GM18951 (cell line): ENCODE data around the gene EPB41L4A.

Experiments
- POLR2A ChIP-seq: IDR thresholded peaks from 4 replicates; pipeline ENCODE4 v1.6.1; 2011; ENCODE audit warnings: mild to moderate bottlenecking; ENCODE audit not compliant: insufficient read length, insufficient read depth; ENCODE audit errors: extremely low read depth
- in situ Hi-C: fragments of 300-500 bp; cut with MboI; formaldehyde crosslinking; loops from one replicate; pipeline ENCODE4 v1.12.0; 2022; ENCODE audit warnings: low sequenced_read_pairs, mixed read lengths, inconsistent platforms; ENCODE audit not compliant: unreplicated experiment

Gene EPB41L4A

DNA sequence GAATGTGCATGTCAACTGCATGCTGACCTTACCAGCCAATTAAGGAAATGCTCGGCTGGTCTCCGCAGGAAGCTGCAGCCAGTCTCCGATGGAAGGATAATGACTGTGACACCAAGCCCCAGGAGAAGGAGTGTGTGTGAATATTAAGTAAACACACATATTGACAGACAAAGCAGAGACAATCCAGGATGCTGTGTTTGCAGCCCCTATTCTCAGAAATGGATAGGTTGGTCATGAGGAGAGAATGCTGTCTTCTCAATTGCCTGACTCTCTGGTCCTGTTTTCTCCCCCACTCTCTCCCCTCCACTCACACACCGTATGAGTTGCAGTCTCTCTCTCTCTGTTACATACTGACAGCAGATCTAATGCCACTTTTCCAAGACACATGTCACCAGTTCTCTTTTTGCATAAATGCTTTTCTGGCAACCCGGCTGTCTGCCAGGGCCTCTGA, 85.7 kb downstream of the EPB41L4A start:
- no peak for TF ChIP-seq POLR2A
- in situ Hi-C loops = no loop called here

DNA sequence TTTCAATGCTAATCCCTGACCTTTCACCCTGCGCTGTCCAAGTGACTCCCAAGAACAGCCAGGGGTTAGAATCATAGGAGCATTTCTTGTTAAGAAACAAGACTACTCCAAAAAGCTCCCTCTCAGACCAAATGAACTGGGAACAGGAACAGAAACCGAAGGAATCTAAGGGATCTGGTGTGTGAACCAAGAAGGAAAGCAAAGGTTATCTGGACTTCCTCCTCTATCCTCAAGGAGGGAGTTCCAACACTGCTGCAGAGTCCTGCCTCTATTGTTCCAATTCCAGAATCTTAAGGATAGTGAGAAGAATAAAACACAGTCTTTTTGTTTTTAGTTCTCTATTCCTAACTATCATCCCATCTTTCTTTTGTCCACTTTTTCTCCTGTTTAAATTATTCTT, 87.2 kb downstream of the EPB41L4A start:
- in situ Hi-C loops = no loop called here
- no peak for TF ChIP-seq POLR2A

DNA sequence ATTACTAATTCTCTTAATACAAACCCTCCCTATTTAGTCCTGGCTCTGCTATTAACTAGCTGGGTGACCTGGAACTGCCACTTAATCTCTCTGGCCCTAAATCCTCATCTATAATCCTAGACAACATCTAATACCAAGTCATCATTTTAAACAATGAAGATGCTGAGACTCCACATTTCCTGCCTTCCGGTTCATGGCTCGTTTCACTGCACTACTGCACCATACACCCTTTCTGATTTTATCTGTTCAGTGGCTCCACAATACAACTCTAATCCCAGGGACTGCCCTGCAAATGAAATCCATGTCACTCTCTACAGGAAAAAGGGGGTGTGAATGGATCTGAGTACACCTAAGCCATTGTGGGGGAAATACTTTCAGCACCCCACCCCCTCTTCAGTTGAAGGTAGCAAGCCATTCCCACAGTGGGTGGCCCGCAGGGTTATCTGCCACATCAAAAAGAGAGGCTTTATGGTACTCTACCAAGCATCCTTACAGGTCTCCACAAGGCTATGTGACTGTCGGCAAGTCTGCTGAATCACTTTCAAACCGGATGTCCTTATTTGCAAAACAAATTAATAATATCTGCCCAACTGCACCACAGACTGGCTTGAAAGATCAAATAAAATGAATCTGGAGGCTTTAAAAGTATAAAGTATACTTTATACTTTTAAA, 89.5 kb downstream of the EPB41L4A start:
- in situ Hi-C loops = no loop called here
- no peak for TF ChIP-seq POLR2A

DNA sequence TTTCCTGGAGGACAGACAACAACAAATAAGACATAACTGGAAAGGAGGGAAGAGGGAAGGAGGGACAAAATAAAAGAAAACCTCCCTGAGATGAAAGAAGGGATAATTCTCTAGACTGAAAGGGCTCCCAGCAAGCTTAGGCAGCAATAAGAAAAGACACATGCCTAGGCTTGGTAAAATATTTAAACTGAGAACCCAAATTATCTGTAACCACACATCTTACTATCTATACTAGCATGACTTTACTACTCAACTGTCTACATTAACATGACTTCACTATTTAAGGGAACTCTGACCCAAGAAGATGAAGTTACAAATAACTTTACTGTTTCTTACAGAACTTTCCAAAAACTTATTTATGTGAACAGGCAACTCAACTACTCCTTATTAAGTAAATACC, 95.9 kb downstream of the EPB41L4A start:
- TF ChIP-seq POLR2A = no peak
- in situ Hi-C loops = no loop called here

GRCh38 chr5:112320408-112320807, 98.7 kb downstream of the EPB41L4A start:
- in situ Hi-C loops = no loop called here

DNA sequence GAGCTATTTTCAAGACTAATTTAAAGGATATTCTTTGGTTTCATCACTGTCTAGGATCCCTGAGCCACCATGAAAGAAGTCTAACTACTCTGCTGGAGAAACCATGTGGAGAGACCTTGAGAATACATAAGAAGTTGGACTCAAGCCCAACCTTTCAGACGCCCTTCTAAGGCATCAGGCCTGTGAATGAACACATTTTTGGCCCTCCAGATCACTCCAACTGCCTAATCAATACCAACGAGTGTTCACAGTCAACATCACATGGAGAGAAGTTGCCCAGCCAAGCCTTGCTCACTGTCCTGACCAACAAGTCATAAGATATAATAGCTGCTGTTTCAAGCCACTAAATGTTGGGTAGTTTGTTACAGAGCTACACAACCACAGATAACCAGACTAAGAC, 100.7 kb downstream of the EPB41L4A start:
- in situ Hi-C loops = no loop called here
- TF ChIP-seq POLR2A = no peak

More at GRCh38 chr5:112320408-112320807, 98.7 kb downstream of the EPB41L4A start:
- TF ChIP-seq POLR2A = no peak

DNA sequence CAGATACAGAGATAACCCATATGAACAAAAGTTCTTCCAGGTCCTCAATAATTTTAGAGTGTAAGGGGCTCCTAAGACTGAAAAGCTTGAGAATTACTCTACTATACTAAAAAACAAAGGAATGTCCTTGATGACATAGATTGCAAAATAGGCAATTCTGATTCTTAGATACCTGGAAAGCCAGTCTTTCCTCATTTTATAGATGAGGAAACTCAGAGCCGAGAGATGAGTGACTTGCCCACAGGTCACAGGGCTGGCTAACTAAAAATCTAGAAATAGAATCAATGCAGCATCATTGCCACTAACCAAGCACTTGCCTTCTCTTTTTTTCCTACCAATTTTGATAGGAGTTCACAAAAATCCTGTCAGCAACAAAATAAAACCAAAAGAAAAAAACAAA, 101.2 kb downstream of the EPB41L4A start:
- no peak for TF ChIP-seq POLR2A
- in situ Hi-C loops = no loop called here

DNA sequence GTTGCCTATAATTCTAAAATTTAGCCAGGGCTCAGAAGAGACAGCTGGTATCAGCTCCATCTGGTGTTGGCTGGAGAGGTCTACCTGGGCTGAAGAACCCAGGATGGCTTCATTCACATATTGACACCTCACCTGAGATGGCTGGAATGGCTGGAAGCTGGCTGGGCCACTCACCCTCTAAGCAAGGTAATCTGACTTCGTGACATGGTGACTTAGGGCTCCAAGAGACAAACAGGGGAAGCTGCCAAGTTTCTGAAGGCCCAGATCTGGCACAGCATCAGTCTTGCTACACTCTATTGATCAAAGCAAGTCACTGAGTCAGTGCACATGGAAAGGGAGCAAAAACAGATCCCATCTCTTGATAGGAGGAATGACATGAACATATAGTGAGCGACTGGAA, 102.3 kb downstream of the EPB41L4A start:
- in situ Hi-C loops = no loop called here

GRCh38 chr5:112316006-112316405, 103.1 kb downstream of the EPB41L4A start:
- in situ Hi-C loops = no loop called here
- TF ChIP-seq POLR2A = no peak

More for the DNA sequence above, 102.3 kb downstream of the EPB41L4A start:
- TF ChIP-seq POLR2A = no peak

GRCh38 chr5:112312295-112313275, 106.5 kb downstream of the EPB41L4A start:
- in situ Hi-C loops = no loop called here
- no peak for TF ChIP-seq POLR2A

- no peak for TF ChIP-seq POLR2A
- in situ Hi-C loops = no loop called here
These were observed 108.3 kb downstream of the EPB41L4A start for GRCh38 chr5:112310746-112311145.

GRCh38 chr5:112308608-112309007, 110.5 kb downstream of the EPB41L4A start:
- in situ Hi-C loops = no loop called here
- no peak for TF ChIP-seq POLR2A

- no peak for TF ChIP-seq POLR2A
- in situ Hi-C loops = no loop called here
These were observed 112.1 kb downstream of the EPB41L4A start for GRCh38 chr5:112306956-112307355.
